Measurements from ENCODE around the gene PPP4R4. TPM values are rescaled to one million over a fixed set of nuclear protein-coding genes. Genes with fewer than 3 reads are reported as not detected.

Gene PPP4R4
- total and polyA plus RNA-seq, 11 donors = 0.06 to 1.0 (median 0.40) TPM; not detected in 6

- Histone ChIP-seq H3K9me3 (peaks cover 0 to 18% (median 2%) of the 10 kb centered on the region in 12 donors), H3K27me3 (peaks cover 0 to 38% (median 0%) of the 10 kb centered on the region in 9 donors), H3K27ac (no peak overlapping the region), H3K4me3 (no peak overlapping the region), H3K4me1 (no peaks in the 10 kb centered on the region), H3K36me3 (no peaks in the 10 kb centered on the region)
- DNase-seq (no peak), ATAC-seq (no peak)
- intact Hi-C loops (cut with DNase I) = no loop called here
- WGBS, 4 donors = 67 to 76% (median 73%) methylated on average over 1 of the region's 1 CpG
- no peak for TF ChIP-seq POLR2A (IDR thresholded peaks at IDR 0.05)
- no peak for TF ChIP-seq CTCF (IDR thresholded peaks at IDR 0.05)
Observed at GRCh38 chr14:94192536-94192935, 18.4 kb downstream of the PPP4R4 start.

GRCh38 chr14:94193776-94194175 is 19.7 kb downstream of the PPP4R4 start:
- peaks cover 0 to 18% (median 2%) of the 10 kb centered on the region in 12 donors for H3K9me3 ChIP-seq
- peaks cover 0 to 34% (median 0%) of the 10 kb centered on the region in 9 donors for H3K27me3 ChIP-seq
- no peak overlapping the region for H3K27ac ChIP-seq
- no peak overlapping the region for H3K4me3 ChIP-seq
- WGBS, 4 donors = 46 to 58% (median 53%) methylated on average over 1 of the region's 1 CpG
- intact Hi-C loops (cut with DNase I) = no loop called here
- no peak for DNase-seq
- no peaks in the 10 kb centered on the region for H3K4me1 ChIP-seq
- ATAC-seq = no peak
- no peaks in the 10 kb centered on the region for H3K36me3 ChIP-seq
- TF ChIP-seq POLR2A (IDR thresholded peaks at IDR 0.05) (no peak), CTCF (IDR thresholded peaks at IDR 0.05) (no peak)

DNA sequence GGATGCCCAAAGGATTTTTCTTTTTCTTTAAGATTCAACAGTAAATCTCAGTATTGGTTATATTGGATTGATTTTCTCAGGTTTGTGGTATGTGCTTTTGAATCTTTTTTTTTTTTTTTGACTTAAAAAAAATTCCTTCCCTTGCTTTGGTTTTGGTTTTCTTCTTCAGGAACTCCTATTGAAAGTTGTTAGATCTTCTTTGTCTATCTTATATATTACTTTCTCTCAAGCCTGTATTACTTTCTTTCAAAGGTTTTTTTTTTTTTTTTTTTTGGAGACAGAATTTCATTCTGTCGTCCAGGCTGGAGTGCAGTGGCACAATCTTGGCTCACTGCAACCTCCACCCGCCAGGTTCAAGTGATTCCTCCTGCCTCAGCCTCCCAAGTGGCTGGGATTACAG is 21.9 kb downstream of the PPP4R4 start:
- DNase-seq (no peak), ATAC-seq (no peak)
- H3K4me1 ChIP-seq = no peaks in the 10 kb centered on the region
- no peak overlapping the region for H3K4me3 ChIP-seq
- 77 to 88% (median 83%) methylated on average over 2 of the region's 2 CpGs for WGBS, 4 donors
- TF ChIP-seq POLR2A (IDR thresholded peaks at IDR 0.05) (no peak), CTCF (IDR thresholded peaks at IDR 0.05) (no peak)
- intact Hi-C loops (cut with DNase I) = no loop called here
- H3K27me3 ChIP-seq = peaks cover 0 to 21% (median 0%) of the 10 kb centered on the region in 9 donors
- H3K36me3 ChIP-seq = no peaks in the 10 kb centered on the region
- peaks cover 0 to 25% (median 2%) of the 10 kb centered on the region in 12 donors for H3K9me3 ChIP-seq
- H3K27ac ChIP-seq = no peak overlapping the region

DNA sequence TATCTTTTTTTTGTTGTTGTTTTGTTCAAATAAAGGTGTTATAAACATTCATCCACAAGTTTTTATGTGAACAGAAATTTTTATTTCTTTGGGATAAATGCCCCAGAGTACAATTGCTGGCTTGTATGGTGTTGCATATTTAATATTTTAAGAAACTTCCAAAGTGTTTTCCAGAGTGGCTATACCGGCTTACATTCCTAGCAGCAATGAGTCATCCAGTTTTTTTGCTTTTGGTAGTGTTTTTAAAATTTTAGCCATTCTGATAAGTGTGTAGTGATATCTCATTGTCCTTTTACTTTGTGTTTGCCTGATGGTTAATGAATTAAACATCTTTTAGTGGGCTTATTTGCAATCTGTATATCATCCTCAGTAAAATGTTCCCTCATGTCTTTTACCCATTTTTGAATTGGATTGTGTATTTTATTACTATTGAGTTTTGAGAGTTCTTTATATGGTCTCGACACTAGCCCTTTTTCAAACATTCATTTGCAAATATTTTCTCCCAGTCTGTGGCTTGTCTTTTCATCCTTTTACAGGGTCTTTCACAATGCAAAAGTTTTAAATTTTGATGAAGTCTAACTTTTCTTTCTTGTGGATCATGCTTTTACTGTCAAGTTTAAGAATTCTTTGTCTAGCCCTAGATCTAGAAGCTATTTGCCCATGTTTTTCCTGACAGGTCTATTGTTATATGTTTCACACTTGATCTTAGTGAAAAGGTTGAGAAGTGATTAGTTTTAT is 29.5 kb downstream of the PPP4R4 start:
- Histone ChIP-seq H3K27ac (no peak overlapping the region), H3K9me3 (peaks cover 0 to 8% (median 0%) of the 10 kb centered on the region in 12 donors), H3K4me1 (no peaks in the 10 kb centered on the region), H3K36me3 (no peaks in the 10 kb centered on the region), H3K27me3 (no peaks in the 10 kb centered on the region), H3K4me3 (no peak overlapping the region)
- WGBS, 4 donors = 73 to 83% (median 80%) methylated on average over 2 of the region's 2 CpGs
- DNase-seq (no peak), ATAC-seq (no peak)
- TF ChIP-seq POLR2A (IDR thresholded peaks at IDR 0.05) = no peak
- no peak for TF ChIP-seq CTCF (IDR thresholded peaks at IDR 0.05)
- intact Hi-C loops (cut with DNase I) = no loop called here
